PC-3 (cell line): ENCODE results near the gene CIDEB.

ENCODE experiments used
- EZH2 ChIP-seq: fragments of 300-600 bp; sonication (generic); IDR thresholded peaks from one replicate; pipeline ENCODE4 v1.6.1; 2017; ENCODE audit warnings: antibody characterized with exemption, mild to moderate bottlenecking, low read length; ENCODE audit not compliant: unreplicated experiment
- EZH2phosphoT487 ChIP-seq: fragments of 300-600 bp; sonication (generic); IDR thresholded peaks from 2 replicates; pipeline ENCODE4 v1.6.1; 2018; ENCODE audit warnings: mild to moderate bottlenecking, antibody characterized with exemption, low read length, borderline replicate concordance
- TF ChIP-seq, protein P1 (sequence below): fragments of 300-600 bp; sonication (generic); conservative IDR thresholded peaks from 2 replicates; pipeline ENCODE4 v1.5.1; 2017; ENCODE audit warnings: antibody characterized with exemption, low read depth, mild to moderate bottlenecking, low read length

DNA sequence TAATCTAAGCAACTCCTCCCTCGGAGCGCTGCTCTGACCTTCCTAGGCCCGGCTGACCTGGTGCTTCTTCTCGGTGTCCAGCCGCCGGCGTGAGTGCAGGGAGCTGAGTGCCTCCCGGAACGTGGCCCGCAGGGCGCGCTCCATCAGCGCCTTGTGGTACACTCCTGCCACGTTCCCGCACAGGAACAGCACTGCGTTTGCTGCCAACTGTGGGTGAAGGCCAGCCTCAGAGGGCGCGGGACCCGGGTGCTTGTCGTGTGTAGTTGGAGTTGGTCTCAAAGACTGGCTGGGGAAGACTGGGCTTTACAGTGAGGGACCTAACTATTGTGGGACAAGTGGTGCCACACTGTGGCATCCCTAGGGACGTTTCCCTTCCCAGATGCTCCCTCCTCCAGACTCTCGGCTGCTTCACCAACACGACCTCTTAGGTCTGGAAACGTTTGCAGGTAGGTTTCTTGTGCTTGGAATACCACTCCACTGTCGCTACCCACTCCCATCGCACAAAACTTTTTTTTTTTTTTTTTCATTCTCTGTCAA lies 24.0 kb upstream of the CIDEB start:
- TF ChIP-seq, protein P1, sequence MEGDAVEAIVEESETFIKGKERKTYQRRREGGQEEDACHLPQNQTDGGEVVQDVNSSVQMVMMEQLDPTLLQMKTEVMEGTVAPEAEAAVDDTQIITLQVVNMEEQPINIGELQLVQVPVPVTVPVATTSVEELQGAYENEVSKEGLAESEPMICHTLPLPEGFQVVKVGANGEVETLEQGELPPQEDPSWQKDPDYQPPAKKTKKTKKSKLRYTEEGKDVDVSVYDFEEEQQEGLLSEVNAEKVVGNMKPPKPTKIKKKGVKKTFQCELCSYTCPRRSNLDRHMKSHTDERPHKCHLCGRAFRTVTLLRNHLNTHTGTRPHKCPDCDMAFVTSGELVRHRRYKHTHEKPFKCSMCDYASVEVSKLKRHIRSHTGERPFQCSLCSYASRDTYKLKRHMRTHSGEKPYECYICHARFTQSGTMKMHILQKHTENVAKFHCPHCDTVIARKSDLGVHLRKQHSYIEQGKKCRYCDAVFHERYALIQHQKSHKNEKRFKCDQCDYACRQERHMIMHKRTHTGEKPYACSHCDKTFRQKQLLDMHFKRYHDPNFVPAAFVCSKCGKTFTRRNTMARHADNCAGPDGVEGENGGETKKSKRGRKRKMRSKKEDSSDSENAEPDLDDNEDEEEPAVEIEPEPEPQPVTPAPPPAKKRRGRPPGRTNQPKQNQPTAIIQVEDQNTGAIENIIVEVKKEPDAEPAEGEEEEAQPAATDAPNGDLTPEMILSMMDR: no peak
- TF ChIP-seq EZH2 (no peak), EZH2phosphoT487 (no peak)
